SK-N-MC (cell line): ENCODE results near the gene COPS9.

Source experiments
- EZH2 ChIP-seq: fragments of 200-600 bp; sonication (generic); IDR thresholded peaks from one replicate; pipeline ENCODE4 v1.6.1; 2017; ENCODE audit warnings: antibody characterized with exemption
- FOXP2 ChIP-seq: optimal IDR thresholded peaks from 2 replicates; pipeline ENCODE3; 2011; ENCODE audit warnings: mild to moderate bottlenecking, moderate library complexity; ENCODE audit not compliant: insufficient read depth; ENCODE audit errors: extremely low read length, control extremely low read depth
- POLR2AphosphoS5 ChIP-seq: IDR thresholded peaks from 2 replicates; pipeline ENCODE4 v1.6.1; 2012; ENCODE audit warnings: mild to moderate bottlenecking, low read depth, low read length, borderline replicate concordance

DNA sequence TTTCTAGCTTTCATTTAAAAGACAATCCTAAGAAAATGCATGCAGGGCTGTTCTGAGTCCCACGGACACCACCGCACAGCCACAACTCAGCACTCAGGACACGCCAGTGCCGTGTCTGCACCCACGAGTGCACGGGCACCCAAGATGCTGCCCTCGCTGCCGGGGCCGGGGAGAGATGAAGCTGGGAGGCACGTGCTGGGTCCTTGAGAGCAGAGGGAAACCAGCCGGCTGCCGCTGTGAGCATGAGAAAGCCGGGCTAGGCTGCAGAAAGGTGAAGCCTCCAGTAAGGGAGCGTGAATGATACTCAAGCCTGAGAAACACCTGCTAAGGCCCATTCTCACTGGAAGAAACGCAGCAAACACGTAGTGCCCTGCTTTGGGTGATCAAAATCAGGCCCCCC is 4.8 kb downstream of the COPS9 start:
- TF ChIP-seq EZH2, result no peak
- no peak for TF ChIP-seq POLR2AphosphoS5
- TF ChIP-seq FOXP2, result no peak
